SK-N-MC (cell line): ENCODE results near the gene C10orf95.

ENCODE experiments used
- EZH2 ChIP-seq: fragments of 200-600 bp; sonication (generic); IDR thresholded peaks from one replicate; pipeline ENCODE4 v1.6.1; 2017; ENCODE audit warnings: antibody characterized with exemption
- POLR2AphosphoS5 ChIP-seq: IDR thresholded peaks from 2 replicates; pipeline ENCODE4 v1.6.1; 2012; ENCODE audit warnings: mild to moderate bottlenecking, low read depth, low read length, borderline replicate concordance

DNA sequence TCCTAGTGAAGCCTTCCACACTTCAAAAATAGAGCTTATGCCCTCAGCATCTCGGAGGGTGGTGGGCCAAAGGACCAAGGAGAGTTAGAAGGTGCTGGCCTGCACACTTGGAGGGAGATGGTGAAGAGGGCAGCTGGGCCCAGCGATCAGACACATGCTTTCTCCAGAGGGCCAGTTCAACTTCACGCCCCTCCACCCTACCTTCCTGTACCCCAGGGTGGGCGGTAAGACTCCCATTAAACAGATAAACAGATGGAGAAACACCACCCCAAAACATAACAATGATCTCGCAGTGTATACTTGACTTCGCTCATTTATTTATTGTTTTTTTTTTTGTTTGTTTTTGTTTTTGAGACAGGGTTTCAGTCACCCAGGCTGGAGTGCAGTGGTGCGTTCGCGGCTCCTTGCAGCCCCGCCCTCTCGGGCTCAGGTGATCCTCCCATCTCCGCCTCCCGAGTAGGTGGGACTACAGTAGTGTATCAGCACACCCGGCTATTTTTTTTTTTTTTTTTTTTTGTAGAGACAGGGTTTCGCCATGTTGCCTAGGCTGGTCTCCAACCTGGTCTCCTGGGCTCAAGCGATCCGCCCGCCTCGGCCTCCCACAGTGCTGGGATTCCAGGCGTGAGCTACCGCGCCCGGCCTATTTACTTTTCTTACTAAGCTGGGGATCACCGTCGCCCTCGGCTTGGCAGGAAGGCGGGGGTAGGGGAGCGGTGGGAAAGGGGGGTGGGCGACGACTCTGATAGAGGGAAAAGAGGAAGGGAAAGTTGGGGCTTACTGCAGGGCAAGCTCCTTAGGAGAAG lies 1.8 kb downstream of the C10orf95 start:
- TF ChIP-seq POLR2AphosphoS5, result peak; percentile 32; the same call in 1 of the 2 replicates
- TF ChIP-seq EZH2, result no peak
